ENCODE data around the gene CYB561D2.

CYB561D2 gene

GRCh38 chr3:50323092-50323600 lies 27.5 kb upstream of the CYB561D2 start:
- peak in 1 of 56 donors; percentile 27 for DNase-seq

GRCh38 chr3:50323614-50324199 lies 27.0 kb upstream of the CYB561D2 start:
- no peak for DNase-seq

DNA sequence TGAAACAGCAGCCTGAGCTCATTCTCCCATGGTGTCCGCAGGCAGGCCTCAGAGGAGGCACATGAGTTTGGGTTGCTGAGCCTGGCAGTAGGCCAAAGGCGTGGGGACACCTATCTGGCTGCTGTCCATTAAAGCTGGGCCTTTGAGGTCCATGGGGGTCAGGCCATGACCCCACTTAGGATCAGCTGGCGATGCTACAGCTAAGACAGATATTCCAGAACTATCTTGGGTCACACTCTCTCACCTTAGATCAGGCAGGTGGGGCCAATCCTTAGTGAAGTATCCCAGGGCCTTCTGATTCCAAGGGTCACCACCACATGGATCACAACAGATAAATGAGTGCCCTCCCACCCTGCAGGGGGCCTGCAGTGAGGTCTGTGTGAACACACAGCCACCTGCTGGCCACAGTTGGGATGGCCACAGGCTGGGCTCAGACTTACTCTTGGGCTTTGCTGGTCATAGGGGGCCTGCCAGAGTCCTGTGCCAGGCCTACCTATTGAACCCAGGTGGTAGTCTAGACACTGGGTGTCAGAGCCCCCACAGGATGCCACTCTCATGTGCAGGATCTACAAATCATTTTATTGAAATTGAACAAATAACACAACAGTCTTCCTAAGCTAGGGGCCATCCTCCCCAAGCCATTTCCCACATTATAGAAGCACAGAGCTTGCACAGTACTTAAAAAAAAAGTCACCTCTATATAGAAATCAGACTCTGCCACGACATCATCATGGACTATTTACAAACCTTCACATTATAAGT lies 26.1 kb upstream of the CYB561D2 start:
- peak in 42 of 56 donors; percentile 18 to 81 (median 44) for DNase-seq

DNA sequence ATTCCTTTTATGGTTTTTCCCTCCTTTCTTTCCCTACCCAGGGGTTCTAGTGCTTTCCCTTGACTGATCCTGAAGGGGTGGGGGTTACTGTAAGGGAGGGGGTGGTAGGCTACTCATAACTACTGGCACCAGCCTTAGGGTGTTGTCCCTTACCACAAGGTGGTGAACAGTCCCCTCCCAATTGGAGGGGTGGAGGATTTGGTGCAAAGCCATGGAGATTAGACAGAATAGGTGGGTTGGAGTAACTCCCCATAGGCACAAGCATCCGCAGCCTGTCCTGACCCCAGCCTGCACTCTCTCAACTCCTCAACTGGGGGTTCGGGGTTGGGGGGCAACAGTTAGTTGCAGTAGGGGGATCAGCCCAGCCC lies 25.6 kb upstream of the CYB561D2 start:
- no peak for DNase-seq

DNA sequence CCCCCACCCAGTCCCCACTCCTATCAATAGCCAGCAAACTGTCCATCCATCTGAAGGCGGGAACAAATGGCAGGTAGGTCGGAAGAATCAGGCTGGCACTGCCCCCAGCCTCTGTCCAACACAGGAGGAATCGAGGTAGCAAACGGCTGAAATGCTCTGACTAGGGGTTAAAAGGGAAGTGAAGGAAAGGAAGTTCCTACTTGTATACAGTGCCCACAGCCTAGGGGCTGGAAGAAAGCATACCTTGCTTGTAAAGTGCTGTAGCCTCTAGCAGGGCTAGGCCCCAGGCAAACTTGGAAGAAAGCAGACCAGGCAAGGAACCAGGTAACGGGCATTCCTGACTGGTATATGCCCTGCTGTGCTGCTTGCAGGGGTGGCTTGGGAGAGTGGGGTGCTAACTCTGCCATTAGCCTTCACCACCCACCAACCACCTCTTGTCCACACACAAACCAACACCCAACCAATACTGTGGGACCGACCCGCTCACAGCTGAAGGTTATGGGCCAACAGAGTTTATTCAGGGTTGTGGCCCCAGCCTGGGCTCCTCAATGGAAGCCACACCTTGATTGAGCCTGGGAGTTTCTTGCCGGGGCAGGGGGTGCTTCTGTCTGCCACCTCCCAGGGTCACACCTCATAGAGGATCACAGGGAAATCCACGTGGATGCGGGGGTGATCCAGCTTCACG lies 25.0 kb upstream of the CYB561D2 start:
- no peak for DNase-seq

- no peak for DNase-seq
These were observed 24.5 kb upstream of the CYB561D2 start for GRCh38 chr3:50326182-50326541.

DNA sequence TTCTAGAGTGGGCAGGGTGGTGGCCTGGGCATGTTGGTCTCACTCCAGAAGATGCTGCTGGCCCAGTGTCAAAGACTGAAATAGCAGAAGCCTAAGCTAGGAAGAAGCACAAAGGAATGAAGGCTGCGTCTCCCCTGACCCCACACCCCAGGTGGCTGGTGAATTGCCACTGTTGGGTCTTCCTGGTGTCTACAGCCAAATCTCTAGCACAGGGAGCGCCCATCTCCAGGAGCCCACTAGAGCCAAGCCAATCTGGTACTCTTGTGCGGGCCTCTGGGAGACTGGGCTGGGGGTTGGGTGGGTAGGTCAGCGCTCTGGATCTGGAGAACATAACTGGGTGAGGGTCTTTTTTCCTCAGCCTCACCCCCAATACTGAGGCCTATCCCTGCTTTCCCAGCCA lies 23.5 kb upstream of the CYB561D2 start:
- DNase-seq = no peak

GRCh38 chr3:50327943-50328691 lies 22.5 kb upstream of the CYB561D2 start, which contains the start of gene TUSC2:
Gene TUSC2 (minus strand): TSS chr3:50328223. CDS start chr3:50328099, 124 bp downstream.
- DNase-seq = peak; percentile 69 to 99 (median 93)

DNA sequence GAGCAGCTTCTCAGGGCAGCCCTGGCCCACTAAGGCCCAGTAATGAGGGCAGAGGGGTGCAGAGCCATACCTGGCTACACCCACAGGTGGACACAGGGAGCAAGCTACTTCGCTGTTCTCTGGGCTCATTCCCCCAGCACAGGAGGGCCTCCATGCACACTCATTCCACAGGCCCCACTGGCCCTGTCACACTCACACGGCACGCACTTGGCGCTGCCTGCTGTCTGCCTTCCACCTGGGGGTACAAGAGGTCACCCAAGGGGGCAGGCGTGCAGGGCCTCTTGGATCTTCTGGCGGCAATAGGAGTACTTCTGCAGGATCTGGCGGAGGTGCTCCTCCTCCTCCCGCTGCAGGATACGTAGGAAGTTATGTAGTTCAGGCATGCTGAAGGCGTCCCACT lies 20.3 kb upstream of the CYB561D2 start:
- DNase-seq = no peak

- no peak for DNase-seq
These were observed 19.2 kb upstream of the CYB561D2 start for GRCh38 chr3:50331364-50331907.

DNA sequence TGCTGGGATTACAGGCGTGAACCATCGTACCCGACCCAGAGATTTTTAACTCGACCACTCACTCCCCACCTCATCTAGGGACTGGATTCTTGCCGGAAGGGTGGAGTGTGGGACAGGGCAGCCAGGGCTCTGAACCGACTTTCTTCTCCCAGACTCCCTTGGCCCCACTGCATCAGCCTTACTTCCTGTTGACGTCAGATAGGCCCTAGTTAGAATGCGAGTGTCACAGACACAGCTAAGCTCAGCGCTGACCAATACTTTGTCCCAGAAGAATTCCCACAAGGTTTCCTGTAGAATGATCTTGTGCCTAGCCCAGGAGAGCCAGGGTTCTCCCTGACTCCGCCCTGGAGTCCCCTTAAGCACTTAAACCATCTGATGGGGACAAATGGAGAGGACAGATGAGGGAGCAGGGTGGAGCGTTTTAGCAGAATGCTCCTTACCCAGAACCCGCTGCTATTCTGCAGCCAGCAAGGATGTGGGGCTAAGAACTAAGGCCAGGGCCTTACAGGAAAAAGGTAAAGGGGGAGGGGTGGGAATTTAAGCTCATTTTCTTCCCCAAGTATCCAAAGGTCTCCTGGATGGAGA lies 16.8 kb upstream of the CYB561D2 start:
- no peak for DNase-seq

GRCh38 chr3:50334339-50335075 lies 16.2 kb upstream of the CYB561D2 start:
- no peak for DNase-seq

- DNase-seq = peak in 1 of 56 donors; percentile 57
These were observed 14.0 kb upstream of the CYB561D2 start for GRCh38 chr3:50336452-50337174.

DNA sequence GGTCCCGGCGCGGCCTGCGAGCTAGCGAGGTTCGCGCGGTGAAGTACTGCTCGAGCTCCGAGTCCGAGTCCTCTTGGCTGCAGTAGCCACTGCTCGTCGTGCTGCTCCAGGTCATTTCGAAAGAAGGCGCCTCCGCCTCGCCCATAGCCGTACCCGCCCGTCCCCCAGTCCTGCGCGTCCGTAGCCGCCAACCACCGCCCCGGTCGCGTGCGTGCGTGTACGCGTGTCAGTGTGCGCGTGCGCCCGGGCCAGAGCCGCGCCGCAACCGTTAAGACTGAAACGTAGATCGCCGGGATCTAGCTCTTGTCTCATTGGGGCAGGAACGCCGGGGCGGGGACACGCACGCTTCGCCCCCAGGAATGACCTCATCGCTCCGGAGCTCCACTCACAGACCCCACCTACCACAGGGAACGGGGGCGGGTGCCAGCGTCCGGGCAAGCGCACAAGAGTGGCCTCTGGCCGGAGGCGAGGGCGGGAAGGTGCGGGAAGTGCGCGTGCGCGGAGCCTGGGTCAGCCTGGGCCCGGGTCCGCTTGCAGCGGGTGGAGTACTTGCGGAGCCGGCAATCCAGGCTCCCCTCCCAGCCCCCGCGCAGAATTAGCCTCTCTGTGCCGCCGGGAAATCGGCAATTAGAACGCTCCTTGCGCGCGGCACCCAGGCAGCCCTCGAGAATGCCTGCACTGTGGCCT lies 13.3 kb upstream of the CYB561D2 start:
- DNase-seq = peak; percentile 85 to 99 (median 96)

DNA sequence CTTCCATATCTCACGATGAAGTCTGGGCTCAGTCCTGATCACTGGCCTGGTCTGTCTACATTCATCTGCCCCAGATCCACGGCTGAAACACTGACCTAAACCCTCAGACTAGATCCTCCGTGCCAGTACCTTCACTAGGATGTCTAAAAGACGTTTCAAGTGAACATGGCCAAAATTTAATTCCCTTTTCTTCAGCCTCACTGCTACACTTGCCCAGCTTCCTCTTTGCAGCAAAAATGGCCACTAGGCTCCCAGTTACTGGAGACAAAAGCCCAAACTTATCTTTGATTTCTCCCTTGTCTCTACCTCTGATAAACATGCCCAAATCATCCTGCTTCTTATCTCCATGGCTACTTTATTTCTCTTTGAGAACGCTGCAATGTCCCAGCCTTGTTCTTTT lies 11.7 kb upstream of the CYB561D2 start:
- DNase-seq = no peak

DNA sequence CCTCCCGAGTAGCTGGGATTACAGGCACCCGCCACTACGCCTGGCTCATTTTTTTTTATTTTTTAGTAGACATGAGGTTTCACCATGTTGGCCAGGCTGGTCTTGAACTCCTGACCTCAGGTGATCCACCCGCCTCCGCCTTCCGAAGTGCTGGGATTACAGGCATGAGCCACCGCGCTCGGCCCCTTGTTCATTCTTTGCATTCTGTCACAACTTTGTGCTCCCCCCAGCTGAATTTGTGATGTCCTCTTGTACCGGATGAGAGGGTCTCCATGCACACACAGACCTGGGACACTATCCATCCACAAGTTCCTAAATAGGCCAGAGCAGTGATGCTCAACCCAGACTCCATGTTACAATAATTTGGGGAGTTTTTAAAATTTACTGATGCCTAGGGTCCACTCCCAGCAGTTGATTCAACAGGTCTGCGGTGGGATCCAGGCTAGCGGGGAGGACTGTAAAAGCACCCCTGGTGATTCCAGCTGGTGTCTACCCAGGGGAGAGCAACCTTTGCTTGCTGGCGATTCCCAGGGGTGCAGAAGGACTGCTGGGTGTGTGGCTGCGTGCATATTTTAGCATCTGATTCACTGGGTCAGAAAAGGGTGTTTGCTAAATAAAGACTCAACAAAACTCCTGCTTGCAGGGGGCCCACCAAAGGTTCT lies 11.0 kb upstream of the CYB561D2 start:
- no peak for DNase-seq

- DNase-seq = no peak
These were observed 10.6 kb upstream of the CYB561D2 start for GRCh38 chr3:50340147-50340447.

Data from nucleus accumbens (tissue), 56 donors.